ENCODE results near the gene UBE2V1. TPM values are rescaled to one million over a fixed set of nuclear protein-coding genes. Genes with fewer than 3 reads are reported as not detected.
A peak's percentile ranks its signal among the peaks of the same experiment; 100 is the strongest.

Gene UBE2V1
- total and polyA plus RNA-seq, 7 donors: 45.2 to 165 (median 60.3) TPM

DNA sequence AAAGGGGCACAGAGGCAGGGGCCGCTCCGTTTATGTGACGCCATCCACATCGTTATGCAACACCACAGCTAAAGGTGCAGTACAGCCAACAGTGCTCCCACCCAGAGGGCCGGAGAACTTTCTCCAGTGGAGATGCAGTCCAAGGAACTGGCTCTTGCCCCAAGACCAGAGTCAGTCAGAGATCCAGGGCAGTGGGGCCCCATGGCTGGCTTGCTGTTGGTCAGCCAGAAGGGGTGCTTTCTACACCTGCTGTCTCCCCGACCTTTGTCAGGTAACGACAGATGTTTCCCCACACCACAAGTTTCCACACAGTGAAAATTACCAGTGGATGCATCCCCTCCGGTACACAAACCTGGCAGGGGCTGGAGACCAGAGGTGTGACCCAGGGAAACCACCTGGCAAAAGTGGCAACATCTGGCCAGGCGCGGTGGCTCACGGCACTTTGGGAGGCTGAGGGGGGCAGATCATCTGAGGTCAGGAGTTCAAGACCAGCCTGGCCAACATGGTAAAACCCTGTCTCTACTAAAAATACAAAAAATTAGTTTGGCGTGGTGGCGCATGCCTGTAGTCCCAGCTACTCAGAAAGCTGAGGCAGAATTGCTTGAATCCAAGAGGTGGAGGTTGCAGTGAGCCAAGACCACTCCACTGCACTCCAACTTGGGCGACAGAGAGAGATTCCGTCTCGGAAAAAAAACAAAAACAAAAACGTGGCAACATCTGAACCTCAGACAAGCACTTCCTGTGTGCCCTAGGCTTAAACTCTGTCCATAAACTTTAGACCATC lies 34.9 kb downstream of the UBE2V1 start:
- H3K4me3 ChIP-seq: no peak overlapping the region
- 41 to 54% (median 41%) methylated on average over 17 of the region's 17 CpGs for WGBS, 3 donors
- H3K27ac ChIP-seq: no peak overlapping the region
- no peak for DNase-seq
- peak; percentile 18 to 36 (median 34) for ATAC-seq
- intact Hi-C loops (cut with DNase I): no loop called here
- H3K4me1 ChIP-seq: peaks cover 6% of the 10 kb centered on the region
- TF ChIP-seq, protein P1, sequence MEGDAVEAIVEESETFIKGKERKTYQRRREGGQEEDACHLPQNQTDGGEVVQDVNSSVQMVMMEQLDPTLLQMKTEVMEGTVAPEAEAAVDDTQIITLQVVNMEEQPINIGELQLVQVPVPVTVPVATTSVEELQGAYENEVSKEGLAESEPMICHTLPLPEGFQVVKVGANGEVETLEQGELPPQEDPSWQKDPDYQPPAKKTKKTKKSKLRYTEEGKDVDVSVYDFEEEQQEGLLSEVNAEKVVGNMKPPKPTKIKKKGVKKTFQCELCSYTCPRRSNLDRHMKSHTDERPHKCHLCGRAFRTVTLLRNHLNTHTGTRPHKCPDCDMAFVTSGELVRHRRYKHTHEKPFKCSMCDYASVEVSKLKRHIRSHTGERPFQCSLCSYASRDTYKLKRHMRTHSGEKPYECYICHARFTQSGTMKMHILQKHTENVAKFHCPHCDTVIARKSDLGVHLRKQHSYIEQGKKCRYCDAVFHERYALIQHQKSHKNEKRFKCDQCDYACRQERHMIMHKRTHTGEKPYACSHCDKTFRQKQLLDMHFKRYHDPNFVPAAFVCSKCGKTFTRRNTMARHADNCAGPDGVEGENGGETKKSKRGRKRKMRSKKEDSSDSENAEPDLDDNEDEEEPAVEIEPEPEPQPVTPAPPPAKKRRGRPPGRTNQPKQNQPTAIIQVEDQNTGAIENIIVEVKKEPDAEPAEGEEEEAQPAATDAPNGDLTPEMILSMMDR (IDR thresholded peaks at IDR 0.05): no peak
- no peaks in the 10 kb centered on the region for H3K27me3 ChIP-seq (ENCODE audit: insufficient read depth in 3 of 3, low read length in 2 of 3)
- H3K9me3 ChIP-seq: no peaks in the 10 kb centered on the region
- H3K36me3 ChIP-seq (ENCODE audit: insufficient read depth in 1 of 2, low read depth in 1 of 2): peaks cover 0 to 22% of the 10 kb centered on the region in 2 donors

DNA sequence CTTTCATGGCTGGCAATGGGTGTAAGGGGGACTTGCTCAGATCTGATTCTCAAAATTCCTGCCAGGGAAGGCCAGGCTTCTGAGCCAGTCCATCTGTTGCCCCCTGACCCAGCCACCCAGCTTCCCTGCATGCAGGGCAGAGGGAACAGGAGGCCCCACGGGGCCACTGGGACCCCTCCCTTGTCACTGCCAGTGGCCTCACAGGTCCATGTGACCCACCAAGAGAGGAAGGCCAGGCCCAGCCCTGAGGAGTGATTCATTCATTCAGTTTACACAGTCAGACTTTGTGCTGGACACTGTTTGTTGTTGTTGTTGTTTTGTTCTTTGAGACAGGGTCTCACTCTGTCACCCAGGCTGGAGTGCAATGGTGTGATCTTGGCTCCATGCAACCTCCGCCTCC lies 39.5 kb downstream of the UBE2V1 start:
- Histone ChIP-seq H3K36me3 (ENCODE audit: insufficient read depth in 1 of 2, low read depth in 1 of 2) (no peaks in the 10 kb centered on the region), H3K4me3 (no peak overlapping the region), H3K4me1 (peaks cover 10% of the 10 kb centered on the region), H3K27ac (no peak overlapping the region), H3K9me3 (no peaks in the 10 kb centered on the region), H3K27me3 (ENCODE audit: insufficient read depth in 3 of 3, low read length in 2 of 3) (no peaks in the 10 kb centered on the region)
- DNase-seq (peak in 1 of 2 donors; percentile 23), ATAC-seq (no peak)
- TF ChIP-seq, protein P1 (IDR thresholded peaks at IDR 0.05): no peak
- WGBS, 3 donors: 78 to 89% (median 80%) methylated on average over 2 of the region's 2 CpGs
- intact Hi-C loops (cut with DNase I): no loop called here

DNA sequence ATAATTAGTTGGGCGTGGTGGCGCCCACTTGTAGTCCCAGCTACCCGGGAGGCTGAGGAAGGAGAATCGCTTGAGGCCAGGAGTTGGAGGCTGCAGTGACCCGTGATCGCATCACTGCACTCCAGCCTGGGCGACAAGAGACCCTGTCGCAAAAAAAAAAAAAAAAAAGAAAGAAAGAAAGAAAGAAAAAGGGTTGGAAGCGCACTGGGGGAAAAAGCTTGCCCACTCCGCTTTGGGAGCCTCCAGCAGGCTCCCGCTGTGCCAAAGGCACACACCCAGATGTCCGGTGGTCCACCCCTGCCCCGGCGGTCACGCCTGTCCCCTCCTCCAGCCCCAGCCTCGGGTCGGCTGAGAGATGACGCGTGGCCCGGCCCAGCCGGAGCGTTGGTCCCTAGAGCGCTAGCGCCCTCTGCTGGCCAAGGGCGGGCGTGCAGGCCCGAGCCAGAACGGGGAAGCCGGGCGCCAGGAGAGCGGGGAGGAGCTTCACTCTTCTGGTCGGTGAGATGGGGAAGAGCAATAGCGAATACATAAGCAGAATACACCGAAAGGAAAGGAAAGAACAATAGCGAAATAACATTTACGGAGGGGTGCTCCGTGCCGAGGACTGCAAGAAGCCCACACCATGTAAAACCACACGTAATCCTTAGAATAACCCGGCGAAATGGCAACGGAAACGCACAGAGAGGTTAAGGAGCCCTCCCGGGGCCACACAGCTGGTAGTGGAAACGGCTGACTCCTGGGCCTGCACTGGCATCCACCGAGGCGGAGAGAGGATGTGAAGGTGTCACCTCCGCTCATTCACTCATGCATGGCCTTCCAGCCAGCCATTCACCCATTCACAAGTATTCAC lies 41.7 kb downstream of the UBE2V1 start:
- Histone ChIP-seq H3K27ac (no peak overlapping the region), H3K27me3 (ENCODE audit: insufficient read depth in 3 of 3, low read length in 2 of 3) (no peaks in the 10 kb centered on the region), H3K4me1 (peaks cover 10% of the 10 kb centered on the region), H3K9me3 (no peaks in the 10 kb centered on the region), H3K4me3 (peak overlapping the region; percentile 64), H3K36me3 (ENCODE audit: insufficient read depth in 1 of 2, low read depth in 1 of 2) (no peaks in the 10 kb centered on the region)
- intact Hi-C loops (cut with DNase I): loop anchor here (1.0 to 2.0 kb wide), 2 partner anchors 91 to 92 kb away; no protein-coding TSS in a partner anchor
- ATAC-seq (peak; percentile 93 to 98 (median 96)), DNase-seq (peak; percentile 89 to 93)
- 11 to 13% (median 12%) methylated on average over 48 of the region's 48 CpGs for WGBS, 3 donors
- TF ChIP-seq, protein P1 (IDR thresholded peaks at IDR 0.05): peak; percentile 100

DNA sequence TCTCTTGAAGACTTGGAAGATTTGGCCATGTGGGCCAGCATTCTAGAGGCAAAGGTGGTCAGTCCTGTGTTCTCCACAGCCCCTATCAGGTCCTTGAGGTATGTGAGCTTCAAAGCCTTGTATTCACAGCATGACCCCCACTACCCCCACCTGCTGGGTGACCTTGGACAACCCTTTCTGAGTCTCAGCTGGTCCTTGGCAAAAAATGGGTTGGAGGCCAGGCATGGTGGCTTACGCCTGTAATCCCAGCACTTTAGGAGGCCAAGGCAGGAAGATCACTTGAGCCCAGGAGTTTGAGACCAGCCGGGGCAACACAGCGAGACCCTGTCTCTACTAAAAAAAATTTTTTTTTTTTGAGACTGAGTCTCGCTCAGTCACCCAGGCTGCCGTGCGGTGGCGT lies 42.6 kb downstream of the UBE2V1 start:
- H3K27ac ChIP-seq: no peak overlapping the region
- H3K36me3 ChIP-seq (ENCODE audit: insufficient read depth in 1 of 2, low read depth in 1 of 2): no peaks in the 10 kb centered on the region
- intact Hi-C loops (cut with DNase I): loop anchor here in 1 of 2 donors (2.0 kb wide), 1 partner anchor 92 kb away; no protein-coding TSS in a partner anchor
- 95 to 98% (median 96%) methylated on average over 7 of the region's 7 CpGs for WGBS, 3 donors
- no peak overlapping the region for H3K4me3 ChIP-seq
- no peaks in the 10 kb centered on the region for H3K9me3 ChIP-seq
- ATAC-seq: no peak
- peaks cover 5% of the 10 kb centered on the region for H3K4me1 ChIP-seq
- peak in 1 of 2 donors; percentile 18 for DNase-seq
- no peaks in the 10 kb centered on the region for H3K27me3 ChIP-seq (ENCODE audit: insufficient read depth in 3 of 3, low read length in 2 of 3)
- TF ChIP-seq, protein P1 (IDR thresholded peaks at IDR 0.05): no peak
